ENCODE results near the gene CPA2. TPM values are rescaled to one million over a fixed set of nuclear protein-coding genes. Genes with fewer than 3 reads are reported as not detected.

CPA2 gene
- total RNA-seq, 2 donors from 2014 or later: 0.40 to 0.66 TPM

GRCh38 chr7:130289478-130289877 lies 22.8 kb downstream of the CPA2 start:
- no peak overlapping the region for H3K27ac Mint-ChIP-seq
- H3K27me3 ChIP-seq (ENCODE audit: control insufficient read depth, insufficient read depth, low read length, poor library complexity, severe bottlenecking): no peaks in the 10 kb centered on the region
- H3K9me3 ChIP-seq (ENCODE audit: control insufficient read depth, low read length): no peaks in the 10 kb centered on the region
- no peak for TF ChIP-seq CTCF (conservative IDR thresholded peaks at IDR 0.05)
- H3K27ac ChIP-seq (ENCODE audit: low read depth, low read length): no peak overlapping the region
- H3K4me3 ChIP-seq (ENCODE audit: low read length): no peak overlapping the region
- WGBS, 2 experiments (ENCODE audit: insufficient coverage in 1 of 2, insufficient read length in 1 of 2): 92 to 100% methylated on average over 7 to 9 of the region's 9 CpGs
- H3K9ac ChIP-seq (ENCODE audit: extremely low read depth, low read length, poor library complexity, severe bottlenecking): no peak overlapping the region
- peaks cover 10% of the 10 kb centered on the region for H3K9me3 Mint-ChIP-seq
- no peak for DNase-seq
- H3K4me3 Mint-ChIP-seq: no peak overlapping the region
- H3K36me3 ChIP-seq (ENCODE audit: control insufficient read depth, insufficient read depth, low read length): no peaks in the 10 kb centered on the region
- H3K36me3 Mint-ChIP-seq (ENCODE audit: low read depth): no peaks in the 10 kb centered on the region
- peaks cover 3% of the 10 kb centered on the region for H3K27me3 Mint-ChIP-seq (ENCODE audit: insufficient read depth)
- H3K4me1 ChIP-seq (ENCODE audit: control insufficient read depth, insufficient read depth, low read length): no peaks in the 10 kb centered on the region
- H3K4me1 Mint-ChIP-seq: no peaks in the 10 kb centered on the region

- no peak overlapping the region for H3K9ac ChIP-seq (ENCODE audit: extremely low read depth, low read length, poor library complexity, severe bottlenecking)
- no peaks in the 10 kb centered on the region for H3K27me3 ChIP-seq (ENCODE audit: control insufficient read depth, insufficient read depth, low read length, poor library complexity, severe bottlenecking)
- no peaks in the 10 kb centered on the region for H3K4me1 Mint-ChIP-seq
- H3K4me1 ChIP-seq (ENCODE audit: control insufficient read depth, insufficient read depth, low read length): no peaks in the 10 kb centered on the region
- H3K9me3 ChIP-seq (ENCODE audit: control insufficient read depth, low read length): no peaks in the 10 kb centered on the region
- H3K4me3 Mint-ChIP-seq: no peak overlapping the region
- no peak for TF ChIP-seq CTCF (conservative IDR thresholded peaks at IDR 0.05)
- H3K36me3 ChIP-seq (ENCODE audit: control insufficient read depth, insufficient read depth, low read length): no peaks in the 10 kb centered on the region
- peaks cover 3% of the 10 kb centered on the region for H3K27me3 Mint-ChIP-seq (ENCODE audit: insufficient read depth)
- H3K36me3 Mint-ChIP-seq (ENCODE audit: low read depth): no peaks in the 10 kb centered on the region
- peaks cover 16% of the 10 kb centered on the region for H3K9me3 Mint-ChIP-seq
- no peak overlapping the region for H3K27ac ChIP-seq (ENCODE audit: low read depth, low read length)
- WGBS, 2 experiments (ENCODE audit: insufficient coverage in 1 of 2, insufficient read length in 1 of 2): 91 to 93% methylated on average over 3 to 6 of the region's 6 CpGs
- no peak for DNase-seq
- no peak overlapping the region for H3K4me3 ChIP-seq (ENCODE audit: low read length)
- no peak overlapping the region for H3K27ac Mint-ChIP-seq
Observed at GRCh38 chr7:130290745-130291144, 24.1 kb downstream of the CPA2 start.

- no peak for DNase-seq
- Histone ChIP-seq H3K9me3 (ENCODE audit: control insufficient read depth, low read length) (no peaks in the 10 kb centered on the region), H3K4me1 (ENCODE audit: control insufficient read depth, insufficient read depth, low read length) (no peaks in the 10 kb centered on the region), H3K27me3 (ENCODE audit: control insufficient read depth, insufficient read depth, low read length, poor library complexity, severe bottlenecking) (no peaks in the 10 kb centered on the region), H3K27ac (ENCODE audit: low read depth, low read length) (no peak within 1 kb of the TSS), H3K4me3 (ENCODE audit: low read length) (no peak within 1 kb of the TSS), H3K36me3 (ENCODE audit: control insufficient read depth, insufficient read depth, low read length) (no peaks in the 10 kb centered on the region), H3K9ac (ENCODE audit: extremely low read depth, low read length, poor library complexity, severe bottlenecking) (no peak within 1 kb of the TSS)
- TF ChIP-seq CTCF (conservative IDR thresholded peaks at IDR 0.05): no peak
- 86% methylated on average over 1 of the region's 1 CpG; no CpG with 5 or more reads in 1 of the 2 experiments for WGBS, 2 experiments (ENCODE audit: insufficient coverage in 1 of 2, insufficient read length in 1 of 2)
- Mint-ChIP-seq H3K4me1 (no peaks in the 10 kb centered on the region), H3K4me3 (no peak within 1 kb of the TSS), H3K27ac (no peak within 1 kb of the TSS), H3K36me3 (ENCODE audit: low read depth) (no peaks in the 10 kb centered on the region), H3K27me3 (ENCODE audit: insufficient read depth) (peaks cover 3% of the 10 kb centered on the region), H3K9me3 (peaks cover 16% of the 10 kb centered on the region)
Observed at GRCh38 chr7:130292682-130293257, 26.1 kb downstream of the CPA2 start, which contains the start of gene CPA4. CPA4 (plus strand) TSS chr7:130293161; CDS start chr7:130293181, 20 bp downstream.
